Stimulated activated CD4-positive, alpha-beta T cell treated with anti-CD3 and anti-CD28 coated beads, Interleukin-15, amount 100 ng/mL, for 48 hours (primary cell): Measurements from ENCODE around the gene GPA33.
A peak's percentile ranks its signal among the peaks of the same experiment; 100 is the strongest.
"Not testable (repeated sequence)": the region's sequence is repeated elsewhere in the genome, so short reads cannot be mapped to it uniquely, and the experiment has no call there.

Source experiments
- DNase-seq, 2 donors: peaks; one replicate each; pipeline ENCODE4 v3.0.0-alpha.2; 2020; ENCODE audit warnings: low read depth in 2 of 2

GPA33 gene

DNA sequence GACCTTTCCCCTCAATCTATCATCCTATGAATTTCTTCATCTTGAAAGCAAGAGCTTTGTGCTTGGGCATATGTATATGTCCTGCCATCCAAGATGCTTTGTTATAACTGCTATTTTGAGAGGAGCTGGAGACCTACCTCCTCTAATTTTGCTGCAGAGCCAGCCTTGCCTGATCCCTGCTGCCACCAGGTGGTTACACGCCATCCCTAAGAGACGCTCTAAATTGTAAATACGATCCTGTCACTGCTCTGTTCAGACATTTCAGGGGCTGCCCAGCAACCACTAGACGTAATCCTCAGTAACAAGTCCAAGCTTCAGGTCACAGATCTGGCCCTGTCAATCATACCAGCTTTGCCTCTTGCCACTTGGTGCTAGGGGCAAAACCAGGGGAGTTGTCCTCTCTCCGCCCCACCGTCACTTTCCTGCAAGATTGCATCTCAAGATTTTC is 32.9 kb downstream of the GPA33 start:
- DNase-seq = peak in 1 of 2 donors; percentile 23

DNA sequence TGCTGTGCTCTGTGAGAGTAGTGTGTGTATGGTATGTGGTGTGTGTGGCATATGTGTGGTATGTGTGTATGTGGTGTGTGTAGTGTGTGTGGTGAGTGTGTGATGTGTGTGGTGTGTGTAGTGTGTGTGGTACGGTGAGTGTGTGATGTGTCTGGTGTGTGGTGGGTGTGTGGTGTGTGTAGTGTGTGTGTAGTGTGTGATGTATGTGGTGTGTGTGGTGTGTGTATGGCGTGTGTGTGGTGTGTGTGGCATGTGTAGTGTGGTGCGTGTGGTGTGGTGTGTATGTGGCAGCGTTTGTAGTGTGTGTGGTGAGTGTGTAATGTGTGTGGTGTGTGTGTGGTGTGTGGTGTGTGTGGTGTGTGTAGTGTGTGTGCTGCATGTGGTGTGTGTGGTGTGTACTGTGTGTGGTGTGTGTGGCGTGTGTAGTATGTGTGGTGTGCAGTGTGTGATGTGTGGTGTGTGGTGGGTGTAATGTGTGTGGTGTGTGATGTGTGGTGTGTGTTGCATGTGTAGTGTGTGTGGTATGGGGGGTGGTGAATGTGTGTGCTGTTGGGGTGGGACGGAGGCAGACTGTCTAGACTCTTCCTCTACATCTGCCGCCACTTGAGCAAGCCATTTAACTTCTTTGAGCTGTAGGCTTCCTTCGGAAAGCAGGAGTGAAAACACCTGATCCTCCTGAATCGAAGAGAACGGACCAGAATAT is 33.5 kb downstream of the GPA33 start:
- DNase-seq = no peak

DNA sequence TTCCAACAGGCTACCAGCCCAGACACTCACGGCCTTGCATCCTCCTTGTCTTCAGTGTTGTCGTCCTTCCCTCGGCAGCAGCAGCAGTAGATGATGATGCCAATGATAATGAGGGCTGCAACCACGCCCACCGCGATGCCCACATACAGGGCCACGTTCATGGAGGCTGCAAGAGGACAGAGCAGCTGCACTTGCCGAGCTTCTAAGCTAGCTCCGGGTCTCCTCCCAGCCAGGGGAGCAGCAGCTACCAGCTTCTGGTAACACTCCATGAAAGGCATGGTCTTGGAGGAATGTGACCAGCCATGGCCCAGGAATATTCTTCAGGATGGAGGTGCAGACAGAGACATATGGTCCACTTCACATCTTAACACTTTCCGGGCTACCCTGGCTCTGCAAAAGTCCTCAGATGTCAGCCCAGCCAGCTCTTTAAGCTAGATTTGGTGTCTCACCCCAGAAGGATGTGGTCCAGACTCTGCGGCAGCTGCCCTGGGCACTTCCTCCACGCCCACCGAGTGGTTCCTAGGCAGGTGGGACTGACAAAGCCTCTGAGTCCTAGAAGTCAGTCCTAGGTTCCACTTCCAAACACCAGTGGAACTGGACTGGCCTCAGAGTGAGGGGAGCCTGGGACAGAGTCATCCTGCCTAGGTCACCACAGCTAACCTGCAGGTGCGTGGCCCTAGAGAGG is 35.1 kb downstream of the GPA33 start:
- DNase-seq = no peak

DNA sequence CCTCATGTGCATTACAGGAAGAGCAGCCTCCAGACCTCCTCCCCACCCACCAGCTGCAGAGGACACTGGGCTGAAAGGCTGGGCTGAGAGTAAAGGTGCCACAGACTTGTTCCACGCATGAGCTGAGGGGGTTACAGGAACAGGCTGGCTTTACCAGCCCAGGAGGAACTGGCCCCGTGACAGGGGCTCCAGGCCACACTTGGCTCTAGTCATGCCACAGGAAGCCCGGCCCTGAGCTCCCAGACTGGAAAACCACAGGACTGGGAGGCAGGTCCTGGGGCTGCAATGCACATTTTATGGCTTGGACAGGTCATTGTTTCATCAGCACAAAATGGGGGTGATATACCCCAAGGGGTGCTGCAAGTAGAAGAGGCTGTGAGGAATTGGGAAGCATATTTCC is 35.6 kb downstream of the GPA33 start:
- no peak for DNase-seq

- no peak for DNase-seq
Observed at GRCh38 chr1:167052389-167052788, 37.8 kb downstream of the GPA33 start.

DNA sequence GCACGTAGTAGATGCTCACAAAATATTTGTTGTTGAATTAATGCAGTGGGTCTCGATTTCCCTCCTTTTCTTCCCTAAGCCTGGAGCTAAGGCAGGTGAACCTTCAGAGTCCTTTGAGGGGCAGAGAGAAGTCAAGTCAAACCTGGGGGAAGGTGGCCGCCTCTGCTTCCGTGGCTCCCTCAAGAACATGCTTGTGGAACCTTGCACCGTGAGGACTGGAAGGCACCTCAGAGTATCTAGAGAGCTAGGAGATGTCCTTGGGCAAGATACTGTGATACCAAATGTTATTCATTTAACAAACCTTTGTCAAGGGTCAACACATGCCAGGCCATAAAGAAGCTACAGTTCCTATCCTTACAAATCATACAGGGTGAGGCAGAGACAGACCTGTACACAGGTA is 38.3 kb downstream of the GPA33 start:
- DNase-seq = no peak

- DNase-seq = peak; percentile 62 to 70
Observed at GRCh38 chr1:167043752-167044488, 46.3 kb downstream of the GPA33 start.

DNA sequence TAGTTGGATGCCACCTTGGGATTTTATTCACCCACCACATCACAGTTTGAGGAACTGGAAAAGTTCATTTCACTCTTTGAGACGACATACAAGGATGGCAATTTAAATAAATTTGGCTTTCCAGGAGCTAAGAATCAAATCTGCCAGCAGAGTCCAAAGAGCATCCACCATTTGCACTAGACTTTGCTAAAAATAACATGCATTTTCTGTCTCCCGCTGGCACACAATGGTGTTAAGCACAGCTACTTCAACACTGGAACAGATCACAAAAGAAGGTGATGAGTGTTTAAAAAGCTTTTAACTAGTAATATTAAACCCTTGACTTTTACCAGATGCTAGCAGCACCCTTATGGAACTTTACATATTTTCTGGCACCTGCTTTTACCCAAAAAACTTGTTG is 56.5 kb downstream of the GPA33 start:
- no peak for DNase-seq

DNA sequence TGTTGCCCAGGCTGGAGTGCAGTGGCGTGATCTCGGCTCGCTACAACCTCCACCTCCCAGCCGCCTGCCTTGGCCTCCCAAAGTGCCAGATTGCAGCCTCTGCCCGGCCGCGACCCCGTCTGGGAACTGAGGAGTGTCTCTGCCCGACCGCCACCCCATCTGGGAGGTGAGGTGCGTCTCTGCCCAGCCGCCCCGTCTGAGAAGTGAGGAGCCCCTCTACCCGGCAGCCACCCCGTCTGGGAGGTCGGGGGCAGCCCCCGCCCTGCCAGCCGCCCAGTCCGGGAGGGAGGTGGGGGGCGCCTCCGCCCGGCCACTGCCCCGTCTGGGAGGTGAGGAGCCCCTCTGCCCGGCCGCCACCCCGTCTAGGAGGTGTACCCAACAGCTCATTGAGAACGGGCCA is 60.6 kb downstream of the GPA33 start:
- DNase-seq = not testable (repeated sequence)

DNA sequence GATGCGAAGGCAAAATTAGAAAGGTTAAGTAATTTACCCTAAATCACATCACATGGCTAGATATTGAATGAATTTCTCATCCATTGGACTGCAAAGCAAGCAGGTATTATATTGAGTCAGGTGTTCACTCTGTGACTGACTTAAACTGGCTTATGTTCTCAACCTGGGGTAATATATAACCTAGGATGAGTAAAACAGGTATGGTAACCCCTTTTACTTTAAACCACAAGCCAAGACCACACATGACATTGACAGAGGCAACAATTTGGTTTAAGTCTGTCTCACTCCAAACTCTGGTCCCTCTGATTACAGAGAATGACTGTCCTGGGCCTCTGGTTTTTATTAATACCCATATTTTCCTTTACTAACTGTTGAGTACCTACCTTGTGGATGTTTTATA is 67.8 kb downstream of the GPA33 start:
- no peak for DNase-seq

DNA sequence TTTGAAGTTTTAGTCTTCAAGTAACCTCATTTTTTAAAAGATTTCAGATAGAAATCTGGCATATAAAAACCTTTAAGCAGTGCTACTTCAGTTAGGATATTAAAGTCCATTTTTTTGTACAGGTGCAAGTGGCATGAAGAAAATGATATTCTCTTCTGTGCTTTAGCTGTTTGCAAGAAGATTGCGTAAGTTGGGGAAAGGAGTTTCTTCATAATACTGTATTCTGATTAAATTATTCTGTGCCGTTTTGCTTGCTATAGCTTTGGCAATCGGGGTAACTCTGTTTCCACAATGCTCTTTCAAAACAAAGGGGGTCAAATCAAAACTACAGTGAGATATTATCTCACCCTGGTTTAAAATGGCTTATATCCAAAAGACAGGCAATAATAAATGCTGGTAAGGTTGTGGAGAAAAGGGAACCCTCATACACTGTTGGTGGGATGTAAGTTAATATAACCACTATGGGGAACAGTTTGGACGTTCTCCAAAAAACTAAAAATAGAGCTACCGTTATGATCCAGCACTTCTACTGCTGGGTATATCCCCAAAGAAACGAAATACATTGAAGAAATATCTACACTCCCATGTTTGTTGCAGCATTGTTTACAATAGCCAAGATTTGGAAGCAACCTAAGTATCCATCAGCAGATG is 74.0 kb downstream of the GPA33 start:
- DNase-seq = no peak

DNA sequence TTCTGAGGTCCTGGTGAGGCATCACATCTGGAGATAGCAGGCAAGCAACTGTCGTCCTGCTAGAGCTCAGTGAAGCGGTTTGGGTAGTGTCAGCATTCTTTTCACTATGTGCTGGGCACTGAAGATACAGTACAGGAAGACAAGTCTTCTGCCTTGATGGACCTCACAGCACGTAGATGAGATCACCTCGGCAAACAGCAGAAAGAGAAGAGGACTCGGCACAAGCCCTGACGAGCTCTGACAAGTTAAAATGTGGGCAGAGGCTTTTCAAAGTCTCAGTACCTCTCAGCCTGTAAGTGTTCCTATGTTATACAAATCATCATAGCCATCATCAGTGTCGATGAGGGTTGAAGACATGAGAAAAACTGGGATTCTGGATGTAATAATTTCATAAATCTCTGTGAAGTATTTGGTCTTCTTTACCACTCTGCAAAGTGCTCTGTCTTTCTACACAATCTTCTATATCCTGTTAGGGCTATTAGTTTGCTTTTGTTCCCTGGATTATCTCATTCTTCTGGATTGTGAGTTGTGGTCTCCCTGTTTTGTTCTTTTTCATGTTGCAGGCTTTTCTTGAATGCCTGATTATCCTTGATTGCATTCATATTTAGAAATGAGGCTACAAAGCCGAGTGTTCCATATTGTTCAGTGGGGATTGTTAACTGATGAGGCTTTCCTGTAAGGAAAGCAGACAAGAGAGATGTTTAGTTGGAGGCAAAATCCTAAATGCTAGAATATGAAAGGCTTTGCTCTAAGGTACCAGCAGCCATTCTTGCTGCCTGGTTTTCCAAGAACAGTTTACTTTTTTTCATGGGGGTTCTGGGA is 76.9 kb downstream of the GPA33 start:
- DNase-seq = no peak

DNA sequence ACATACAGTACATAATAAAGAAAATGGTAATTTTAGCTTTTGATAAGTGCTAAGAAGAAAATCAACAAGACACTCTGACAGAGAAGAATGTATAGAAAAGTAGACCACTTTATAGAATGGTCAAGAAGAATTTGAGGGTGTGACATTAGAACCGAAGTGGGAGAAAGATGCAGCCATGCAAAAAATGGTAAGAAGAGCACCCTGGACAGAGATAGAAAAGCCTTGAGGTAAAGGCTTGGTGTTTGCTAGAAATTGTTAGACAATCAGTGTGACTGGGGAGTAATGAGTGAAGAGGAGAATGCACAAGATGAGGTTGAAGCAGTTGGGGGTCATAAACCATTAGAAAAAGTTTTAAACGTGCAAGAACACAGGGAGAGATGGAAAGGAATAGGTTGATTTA is 77.6 kb downstream of the GPA33 start:
- no peak for DNase-seq

- DNase-seq = no peak
Observed at GRCh38 chr1:167011560-167012191, 78.5 kb downstream of the GPA33 start.

GRCh38 chr1:167003711-167004110 is 86.5 kb downstream of the GPA33 start:
- no peak for DNase-seq
